NCI-H526 (cell line): ENCODE results near the gene IMPA2.
"Not testable (repeated sequence)": the region's sequence is repeated elsewhere in the genome, so short reads cannot be mapped to it uniquely, and the experiment has no call there.

Source experiments
- DNase-seq, 2 experiments: peaks; one replicate each; lab custom pipeline; 2025; lab: John Stamatoyannopoulos, UW

IMPA2 gene

DNA sequence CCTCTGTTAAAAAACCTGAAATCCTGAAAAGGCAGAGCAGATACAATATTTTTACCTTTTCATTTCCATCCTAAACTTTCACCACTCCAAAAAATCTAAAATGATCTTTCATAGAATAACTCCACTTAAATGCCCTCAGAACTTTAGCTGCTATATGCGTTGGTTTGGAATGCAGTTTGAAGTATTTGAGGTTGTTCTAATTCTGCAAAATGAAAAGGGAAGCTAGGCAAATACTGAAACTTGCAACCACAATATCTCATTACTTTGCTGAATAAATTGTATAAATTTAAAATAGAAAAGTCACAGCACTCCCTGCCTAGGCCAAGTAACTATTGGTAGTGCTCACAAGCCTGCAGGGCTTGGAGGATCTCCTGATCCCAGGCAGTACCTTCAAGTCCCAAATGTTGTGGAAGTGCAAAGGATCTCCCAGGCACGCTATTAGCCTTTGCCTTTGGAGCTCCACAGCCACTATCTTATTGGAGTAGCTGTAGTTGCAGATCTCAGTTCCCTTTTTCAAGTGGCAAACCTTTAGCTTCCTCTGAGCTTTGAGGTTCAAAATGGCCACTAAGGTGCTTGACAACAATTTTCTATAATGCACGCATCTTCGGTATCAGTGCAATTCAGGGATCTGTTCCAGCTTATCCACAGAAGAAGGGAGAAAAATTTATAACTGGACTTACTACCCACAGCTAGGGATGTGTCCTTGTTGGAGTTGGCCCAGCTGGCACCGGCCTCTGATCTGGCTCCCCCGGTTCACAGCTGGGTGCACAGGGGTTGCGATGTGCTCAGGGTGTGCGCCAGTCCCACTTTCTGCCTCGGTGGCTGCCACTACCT, 68.9 kb downstream of the IMPA2 start:
- no peak for DNase-seq

DNA sequence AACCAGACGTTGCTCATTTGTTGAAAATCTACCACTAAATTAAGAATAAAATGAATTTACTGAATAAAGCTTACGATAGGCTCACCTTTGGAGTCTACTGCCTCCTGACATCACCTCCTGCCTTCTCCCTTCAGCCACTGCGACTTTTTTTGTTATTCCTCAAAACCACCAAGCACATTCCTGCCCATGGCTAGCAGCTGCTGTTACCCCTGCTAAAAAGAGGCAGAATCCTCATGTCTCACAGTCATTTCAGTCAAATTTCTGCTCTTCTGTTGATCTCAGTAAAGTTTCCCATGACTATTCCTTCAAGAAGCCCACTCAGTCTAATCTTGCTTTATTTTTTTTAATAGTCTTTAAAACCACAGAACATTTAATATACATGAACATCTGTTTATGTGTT, 71.6 kb downstream of the IMPA2 start:
- DNase-seq, result no peak

DNA sequence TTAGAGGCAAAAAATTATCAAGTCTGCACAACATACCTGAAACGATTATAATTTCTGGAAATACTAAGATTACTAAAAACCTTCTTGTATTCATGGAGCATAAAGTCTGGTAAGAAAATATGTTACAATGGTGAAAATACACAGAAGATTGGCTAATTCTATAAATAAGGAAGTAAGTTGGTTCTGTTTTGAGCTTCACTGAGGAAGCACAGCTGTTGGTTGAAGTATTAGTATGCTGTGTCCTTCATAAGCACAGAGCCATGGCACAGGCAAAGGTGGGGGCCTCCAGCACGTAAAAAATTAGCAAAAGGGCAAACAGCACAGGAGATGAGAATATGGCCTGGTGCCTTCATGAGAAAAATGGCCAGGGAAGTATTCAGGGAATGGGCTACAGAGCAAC, 72.0 kb downstream of the IMPA2 start:
- DNase-seq, result no peak

DNA sequence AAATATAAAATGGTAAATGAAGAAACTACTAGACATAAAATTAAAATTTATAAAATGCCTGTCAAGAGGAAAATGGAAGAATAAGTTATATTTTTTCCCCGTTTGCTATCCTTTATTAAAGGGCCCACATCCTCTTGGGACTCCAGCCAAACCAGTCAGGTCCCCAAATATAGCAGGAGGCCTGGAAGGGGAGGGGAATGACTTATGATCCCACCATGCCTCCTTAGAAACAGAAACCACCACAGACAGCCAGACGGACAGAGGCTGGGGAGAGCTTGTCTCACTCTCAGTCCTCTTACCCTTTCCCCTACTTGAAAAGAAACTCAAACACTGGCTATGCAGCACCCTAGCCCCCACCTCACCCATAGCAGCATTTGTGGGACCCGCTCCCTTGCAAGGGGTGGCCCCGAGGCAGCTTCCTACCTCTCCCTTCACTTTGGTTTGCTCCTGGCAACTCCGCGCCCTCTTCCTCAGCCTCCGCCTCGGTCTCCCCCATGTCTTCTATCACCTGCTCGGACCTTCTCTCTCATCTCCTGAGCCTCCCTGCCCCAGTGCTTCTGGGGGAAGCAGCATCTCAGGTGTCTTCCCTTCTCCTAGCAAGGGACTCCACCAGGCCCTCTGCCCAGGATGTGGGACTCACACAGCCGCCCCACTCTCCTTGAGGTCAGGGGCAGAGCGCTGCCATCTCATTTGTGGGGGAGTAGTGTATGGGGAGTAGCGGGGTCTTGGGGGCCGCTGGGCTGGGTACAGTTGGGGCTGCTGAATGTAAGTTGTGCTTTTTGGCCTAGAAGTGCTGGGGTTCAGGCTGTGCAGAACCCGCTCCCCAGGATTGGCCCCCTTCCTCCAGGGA, 75.0 kb downstream of the IMPA2 start:
- no peak for DNase-seq

DNA sequence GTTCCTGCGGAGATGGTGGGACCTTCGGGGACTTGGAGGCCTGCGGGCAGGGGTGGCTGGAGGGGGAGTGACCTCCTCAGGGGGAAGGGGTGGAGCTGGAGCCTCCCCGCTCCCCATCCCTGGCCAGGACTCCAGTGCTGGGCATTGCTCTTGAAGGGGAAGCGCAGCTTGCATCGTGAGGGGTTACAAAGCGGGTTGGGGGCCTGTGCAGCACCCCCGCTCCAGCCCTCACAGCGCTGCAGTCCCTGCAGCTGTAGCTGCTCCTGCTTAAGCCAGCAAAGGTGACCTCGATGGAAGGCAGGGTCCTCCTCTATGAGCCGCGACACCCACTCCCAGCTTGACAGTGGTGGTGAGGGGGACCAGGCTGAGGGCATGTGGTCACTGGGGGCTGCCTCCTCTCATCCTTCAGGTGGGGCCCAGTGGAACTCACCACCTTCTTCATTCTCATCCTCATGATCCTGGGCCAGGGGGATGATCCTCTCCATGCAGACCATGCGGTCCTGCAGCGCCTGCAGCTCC, 75.6 kb downstream of the IMPA2 start:
- no peak for DNase-seq

DNA sequence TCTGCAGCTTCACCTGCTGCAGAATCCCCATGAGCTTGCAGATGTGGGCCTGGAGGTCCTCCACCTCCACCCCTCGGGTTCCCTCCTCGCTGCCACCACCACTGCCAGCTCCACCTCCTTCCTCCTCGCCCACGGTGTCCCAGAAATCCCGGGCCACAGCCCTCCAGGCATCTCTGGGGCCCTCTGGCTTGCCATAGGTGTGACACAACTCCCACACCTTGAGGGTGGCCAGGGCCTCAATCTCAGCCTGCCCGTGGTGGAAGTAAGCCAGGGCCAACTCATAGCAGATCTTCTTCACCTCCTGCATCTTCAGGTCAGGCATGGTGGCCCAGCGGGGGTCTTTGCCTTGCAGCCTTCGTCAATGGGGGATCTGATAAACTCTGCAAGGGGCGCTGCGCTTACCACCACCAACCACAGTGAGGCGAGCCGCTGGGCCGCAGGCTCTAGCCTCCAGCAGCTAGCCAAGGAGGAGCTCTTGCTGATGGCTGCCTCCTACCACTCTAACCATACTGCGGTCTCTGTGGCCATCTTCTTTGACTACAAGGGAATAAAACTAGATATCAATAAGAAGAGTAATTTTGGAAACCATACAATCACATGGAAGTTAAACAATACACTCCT, 76.2 kb downstream of the IMPA2 start:
- no peak for DNase-seq

DNA sequence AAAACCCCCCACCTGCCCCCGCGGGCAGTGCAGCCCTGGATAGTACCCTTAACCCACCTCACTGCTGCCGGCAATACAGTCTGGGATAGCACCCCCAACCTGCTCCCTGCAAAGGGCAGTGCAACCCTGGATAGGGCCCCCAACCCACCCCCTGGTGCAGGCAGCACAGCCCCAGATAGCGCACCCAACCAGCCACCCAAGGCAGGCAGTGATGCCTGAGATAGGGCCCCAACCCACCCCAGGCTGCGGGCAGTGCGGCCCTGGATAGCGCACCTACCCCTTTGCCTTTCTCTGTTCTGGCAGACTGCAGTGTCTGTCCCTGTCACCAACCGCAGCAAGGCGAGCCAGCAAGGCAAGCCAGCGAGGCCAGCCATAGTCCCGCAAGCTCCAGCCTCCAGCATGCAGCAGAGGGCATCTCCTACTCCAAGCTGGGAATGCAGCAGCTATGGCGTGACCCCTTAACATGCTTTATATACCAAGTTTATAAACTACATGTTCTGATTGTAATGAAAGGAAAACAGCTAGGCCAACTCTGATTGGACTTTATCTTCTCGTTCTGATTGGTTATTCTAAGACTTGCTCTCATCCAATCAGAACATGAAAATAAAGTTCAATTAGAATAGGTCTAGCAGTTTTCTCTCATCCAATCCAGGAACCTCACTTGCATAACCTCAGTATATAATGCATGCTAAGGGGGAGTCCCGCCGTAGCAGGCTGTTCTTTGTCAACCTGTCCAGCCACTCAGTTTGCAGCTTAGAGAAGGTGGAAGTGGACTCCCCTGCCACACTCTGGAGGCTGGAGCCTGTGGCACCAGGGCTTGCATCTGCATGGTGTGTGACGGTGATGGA, 78.3 kb downstream of the IMPA2 start:
- DNase-seq, result no peak

DNA sequence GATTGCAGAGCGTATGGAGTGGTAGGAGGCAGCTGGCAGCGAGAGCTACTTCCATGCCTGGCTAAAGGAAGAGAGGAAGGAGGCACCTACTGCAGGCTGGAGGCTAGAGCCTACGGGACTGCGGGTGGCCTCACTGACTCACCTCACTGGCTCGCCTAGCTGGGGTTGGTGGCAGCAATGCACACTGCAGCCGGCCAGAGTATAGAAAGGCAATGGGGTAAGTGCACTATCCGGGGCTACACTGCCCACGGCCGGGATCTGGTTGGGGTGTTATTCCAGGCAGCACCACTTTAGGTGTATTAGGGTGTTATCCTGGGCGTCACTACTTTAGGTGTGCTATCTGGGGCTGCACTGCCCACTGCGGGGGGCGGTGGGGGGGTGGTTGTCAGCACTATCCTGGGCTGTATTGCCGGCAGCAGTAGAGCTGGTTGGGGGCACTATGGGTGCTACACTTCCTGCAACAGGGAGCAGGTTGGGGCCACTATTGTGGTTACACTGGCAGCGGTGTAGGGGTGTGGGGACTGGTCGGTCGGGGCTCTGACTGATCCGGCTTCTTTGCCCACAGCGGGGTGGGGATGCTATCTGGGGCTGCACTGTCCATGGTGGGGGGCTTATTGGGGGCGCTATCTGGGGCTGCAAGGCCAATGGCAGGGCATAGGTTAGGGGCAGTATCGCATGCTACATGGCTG, 79.0 kb downstream of the IMPA2 start:
- no peak for DNase-seq

DNA sequence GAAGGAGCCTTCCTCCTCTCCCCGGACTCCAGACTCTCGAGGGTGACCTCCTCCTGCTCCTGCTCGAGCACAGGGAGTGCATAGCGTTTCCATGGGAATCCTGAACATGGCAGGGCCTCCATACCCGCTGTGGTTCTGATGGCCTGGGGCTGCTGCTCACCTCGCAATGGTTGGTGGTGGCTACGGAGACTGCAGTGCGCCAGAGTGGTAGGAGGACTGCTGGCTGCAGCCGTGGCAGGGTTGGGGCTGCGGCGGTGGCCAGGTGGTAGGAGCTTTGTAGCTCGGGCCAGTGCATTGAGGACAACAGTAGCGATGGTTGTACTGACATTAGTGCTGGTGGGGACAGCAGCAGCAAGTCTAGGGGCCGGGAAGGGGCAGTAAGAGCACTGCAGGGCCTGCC, 80.4 kb downstream of the IMPA2 start:
- DNase-seq, result no peak

DNA sequence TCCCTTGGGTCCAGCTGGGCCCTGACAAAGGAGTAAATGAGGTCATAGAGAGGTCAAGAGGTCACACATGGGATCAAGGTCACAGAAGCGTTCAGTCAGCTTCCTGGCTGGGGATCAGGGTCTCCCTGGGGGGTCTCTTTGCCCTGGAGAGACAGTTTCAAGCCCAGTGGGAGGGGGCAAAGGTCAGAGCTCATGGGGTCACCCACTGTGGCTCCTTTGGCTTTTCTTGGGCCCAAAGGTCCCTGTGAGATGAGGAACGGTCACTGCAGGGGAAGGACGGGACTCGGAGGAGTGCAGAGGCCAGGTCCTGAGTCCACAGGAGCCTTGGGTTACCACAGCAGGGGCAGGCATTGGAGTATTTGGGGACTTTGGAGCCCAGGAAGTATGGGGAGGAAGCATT, 81.7 kb downstream of the IMPA2 start:
- no peak for DNase-seq

DNA sequence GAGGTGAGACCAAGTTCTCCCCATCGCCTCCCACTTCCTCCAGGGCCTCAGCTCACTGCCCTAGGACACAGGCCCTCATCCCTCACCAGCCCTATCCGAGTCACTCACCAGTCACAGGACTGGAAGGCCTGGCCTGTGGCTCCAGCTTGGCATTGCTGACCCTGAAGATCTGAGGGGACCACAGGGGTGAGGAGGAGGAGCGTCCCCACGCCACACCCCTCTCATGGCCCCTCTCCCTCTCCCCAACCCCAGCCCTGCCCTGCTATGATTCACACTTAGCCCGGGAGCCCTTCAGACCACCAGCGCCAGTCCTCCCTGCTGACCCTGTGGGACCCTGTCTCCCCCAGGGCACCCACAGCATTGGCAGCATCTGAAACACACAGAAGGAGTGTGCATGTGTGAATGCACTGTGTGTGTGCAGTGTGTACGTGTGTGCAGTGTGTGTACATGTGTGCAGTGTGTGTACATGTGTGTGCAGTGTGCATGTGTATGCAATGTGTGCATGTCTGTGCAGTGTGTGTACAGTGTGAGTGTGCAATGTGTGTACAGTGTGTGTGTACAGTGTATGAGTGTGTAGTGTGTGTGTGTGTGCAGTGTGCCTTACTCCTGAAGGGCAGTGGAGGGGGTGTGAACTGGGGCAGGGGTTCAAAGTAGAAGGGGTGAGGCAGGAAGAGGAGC, 82.9 kb downstream of the IMPA2 start:
- DNase-seq, result no peak

DNA sequence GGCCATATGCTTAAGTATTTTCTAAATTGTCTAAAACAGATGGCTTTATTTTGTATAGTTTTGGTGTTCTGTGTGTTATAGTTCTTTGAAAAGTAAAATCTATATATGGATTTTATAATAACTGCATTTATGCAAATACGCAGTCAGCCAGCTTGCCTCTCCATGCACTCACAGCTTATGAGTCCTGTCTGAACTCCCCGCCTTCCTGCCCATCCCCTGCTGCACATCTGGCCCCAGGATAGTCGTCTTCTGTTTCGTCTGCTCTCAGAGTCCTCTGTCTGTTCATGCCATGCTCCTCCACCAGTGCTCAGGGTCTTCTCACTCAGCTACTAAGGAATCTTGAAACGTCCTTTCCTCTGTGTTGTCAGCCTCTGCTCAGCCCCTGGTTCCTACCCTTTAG, 84.1 kb downstream of the IMPA2 start:
- DNase-seq, result peak in 1 of 2 experiments; percentile 13

DNA sequence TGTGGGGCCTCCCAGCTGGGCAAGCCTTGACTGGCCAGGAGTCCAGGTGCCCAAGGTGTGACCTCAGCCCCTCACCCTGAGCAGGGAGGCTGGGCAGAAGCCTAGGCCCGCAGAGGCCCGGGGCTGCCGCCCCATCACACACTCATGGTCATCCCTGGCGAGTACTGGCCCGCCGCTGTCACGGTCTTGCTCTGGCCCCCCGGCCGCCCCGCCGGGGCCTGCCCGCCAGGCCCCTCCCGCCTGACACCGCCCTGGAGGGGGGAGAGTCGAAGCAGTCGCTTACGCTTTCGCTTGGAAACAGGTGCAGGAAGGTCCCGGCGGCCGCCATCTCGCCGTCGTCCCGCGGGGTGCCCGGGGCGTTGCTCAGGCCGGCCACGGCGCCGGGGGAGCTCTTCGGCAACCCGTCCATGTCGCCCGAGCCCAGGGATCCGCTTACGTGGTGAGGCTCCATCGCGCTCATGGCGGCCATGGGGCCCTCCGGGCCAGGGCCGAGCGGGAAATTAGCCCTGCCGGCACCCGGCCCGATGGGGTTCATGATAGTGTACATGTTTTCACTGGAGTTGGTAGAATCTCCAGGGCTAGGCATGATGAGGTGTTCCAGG, 85.7 kb downstream of the IMPA2 start:
- no peak for DNase-seq

DNA sequence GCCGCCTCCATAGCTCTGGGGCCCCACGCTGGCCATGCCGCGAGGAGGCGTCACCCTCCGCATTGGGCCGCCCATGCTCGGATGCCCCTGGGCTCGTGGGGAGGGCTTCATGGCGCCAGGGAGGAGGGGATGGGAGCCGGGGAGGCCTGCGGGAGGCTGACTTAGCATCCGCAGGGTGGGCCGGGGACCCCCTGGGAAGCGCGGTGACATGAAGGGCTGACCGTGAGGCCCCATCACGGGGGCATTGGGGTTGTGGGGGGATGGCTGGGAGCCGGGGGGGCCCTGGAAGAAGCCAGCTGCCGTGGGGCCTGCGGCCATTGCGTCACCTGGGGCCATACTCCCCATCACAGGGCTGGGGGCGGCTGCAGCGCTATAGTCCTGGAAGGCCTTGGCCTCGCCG, 86.4 kb downstream of the IMPA2 start:
- DNase-seq, result no peak

DNA sequence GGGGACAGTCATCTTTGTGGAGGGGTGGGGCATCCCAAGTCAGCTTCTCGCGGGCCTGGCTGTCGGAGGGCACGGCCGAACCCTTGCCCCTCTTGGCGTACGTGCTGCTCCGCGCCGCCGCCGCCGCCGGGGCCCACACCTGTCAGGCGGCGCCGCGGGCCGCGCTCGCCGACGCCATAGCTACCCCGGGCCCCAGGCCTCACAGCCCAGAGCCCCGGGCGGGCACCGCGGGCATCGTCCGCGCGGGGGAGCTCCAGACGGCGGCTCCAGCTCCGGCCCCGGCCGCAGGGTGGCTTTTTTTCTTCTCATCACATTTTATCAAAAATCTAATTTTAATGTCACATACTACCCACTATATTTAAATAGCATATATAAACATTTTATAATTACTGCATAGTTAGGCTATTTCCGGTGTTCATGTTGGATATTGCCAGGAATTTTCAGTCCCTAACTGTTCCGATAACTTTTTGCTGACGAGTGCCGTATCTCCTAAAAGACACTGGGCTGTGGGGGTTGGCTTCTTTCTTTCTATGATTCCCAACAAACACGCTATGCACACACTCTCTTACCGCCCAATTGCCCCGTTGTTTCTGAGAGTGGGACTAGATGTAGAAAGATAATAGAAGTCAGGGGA, 87.1 kb downstream of the IMPA2 start:
- DNase-seq, result peak in 1 of 2 experiments; percentile 37

DNA sequence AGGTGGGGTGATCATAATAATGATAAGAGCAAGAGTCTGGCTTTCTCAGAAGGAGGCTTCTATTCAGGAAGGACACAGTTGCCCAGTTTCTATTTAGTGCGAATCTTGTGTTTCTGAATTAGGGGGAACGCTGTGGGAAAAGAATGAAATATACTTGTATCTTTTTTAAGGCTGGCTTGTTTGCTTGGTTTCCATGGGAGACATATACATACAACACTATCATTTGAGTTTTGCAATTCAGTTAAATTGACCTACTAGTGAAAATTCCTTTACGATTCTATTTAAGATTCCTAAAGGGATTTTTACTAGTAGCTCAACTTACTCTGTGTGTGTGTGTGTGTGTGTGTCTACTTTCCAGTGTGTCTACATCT, 87.6 kb downstream of the IMPA2 start:
- no peak for DNase-seq

DNA sequence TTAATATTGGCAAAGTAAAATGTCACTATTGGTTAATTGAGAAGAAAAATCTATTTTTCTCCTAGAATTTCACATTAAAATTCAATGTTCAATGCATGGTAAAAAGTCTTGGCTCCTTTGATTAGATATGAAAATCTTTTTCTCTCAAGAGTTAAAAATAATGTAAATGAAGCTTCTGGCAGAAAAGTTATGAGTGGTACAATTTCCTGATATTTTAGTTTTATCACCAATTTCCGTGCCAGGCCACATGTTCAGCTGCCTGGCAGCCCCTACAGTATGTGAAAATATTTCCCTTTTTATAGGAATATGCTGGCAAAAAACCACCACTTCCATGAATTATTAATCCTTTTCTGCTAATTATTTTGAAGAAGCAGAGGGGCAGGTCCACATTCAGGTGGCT, 89.8 kb downstream of the IMPA2 start:
- not testable (repeated sequence) for DNase-seq

DNA sequence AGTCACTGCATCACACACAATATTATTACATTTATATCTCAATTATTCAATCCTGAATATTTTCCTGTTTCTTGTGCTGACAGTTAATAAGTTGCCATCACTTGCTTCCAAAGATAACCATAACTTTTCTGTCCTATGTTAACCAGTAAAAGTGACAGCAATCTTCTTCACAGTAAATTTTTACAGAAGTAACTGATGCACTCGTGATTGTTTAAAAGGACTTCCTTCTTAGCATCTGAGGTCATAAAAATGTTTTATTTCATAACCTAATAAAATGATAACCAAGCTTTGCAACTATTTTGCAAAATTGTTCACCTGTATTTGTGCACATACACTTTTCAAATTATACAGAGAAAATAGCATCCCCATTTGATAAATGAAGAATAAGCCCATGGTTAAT, 91.7 kb downstream of the IMPA2 start:
- DNase-seq, result no peak

DNA sequence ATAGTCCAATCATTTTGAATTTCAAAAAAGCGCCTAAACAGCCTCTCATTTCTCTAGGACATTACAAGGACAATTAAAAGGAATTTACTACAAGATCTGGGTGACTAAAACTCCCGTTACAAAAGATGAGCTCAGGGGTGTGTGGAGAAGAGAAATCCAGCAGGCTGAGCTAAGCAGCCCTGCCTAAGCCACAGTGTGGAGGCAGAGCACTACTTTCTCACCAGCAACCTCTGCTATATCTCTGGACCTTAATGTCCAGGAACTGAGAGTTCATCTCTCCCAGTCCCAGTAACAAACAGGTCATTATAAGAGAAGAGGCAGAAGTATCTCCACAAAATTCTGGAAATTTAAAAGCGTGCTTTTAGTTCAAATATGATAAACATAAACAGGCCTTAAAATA, 93.4 kb downstream of the IMPA2 start:
- no peak for DNase-seq
